ENCODE measurements around the gene PAX5. TPM values are rescaled to one million over a fixed set of nuclear protein-coding genes. Genes with fewer than 3 reads are reported as not detected.

The PAX5 gene
- total RNA-seq, 1 experiment from 2014 or later = not detected

DNA sequence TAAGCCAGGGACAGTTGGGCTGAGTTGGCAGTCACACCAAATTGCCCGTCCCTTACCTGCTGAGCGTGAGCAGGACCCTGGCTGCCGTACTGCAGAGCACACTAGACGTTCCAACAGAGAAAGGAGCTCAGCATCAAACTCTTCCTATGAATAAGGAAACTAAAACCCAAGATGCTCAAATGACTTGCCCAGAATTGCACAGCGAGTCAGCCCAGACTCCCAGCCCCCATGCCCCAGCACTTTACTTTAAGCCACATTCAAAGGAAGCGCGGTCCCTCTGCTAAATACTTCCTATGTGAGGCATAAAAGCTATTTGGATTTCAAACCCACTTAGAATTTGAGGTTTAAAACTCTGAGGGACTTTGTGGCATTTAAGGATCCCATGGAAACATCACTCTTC is 23.9 kb downstream of the PAX5 start:
- POLR2A ChIA-PET (ENCODE audit: unreplicated experiment) = no interaction called here
- Histone ChIP-seq H3K9me2 (ENCODE audit: insufficient read depth) (no peaks in the 10 kb centered on the region), H3K27me3 (ENCODE audit: insufficient read depth, low read depth) (peaks cover 73% of the 10 kb centered on the region), H2AFZ (no peak overlapping the region), H3K79me2 (ENCODE audit: low read depth) (no peaks in the 10 kb centered on the region), H3K4me2 (no peak overlapping the region), H4K20me1 (ENCODE audit: insufficient read depth) (no peaks in the 10 kb centered on the region), H3K9me3 (ENCODE audit: insufficient read depth, low read depth) (no peaks in the 10 kb centered on the region), H3F3A (ENCODE audit: insufficient read depth, low read depth) (no peaks in the 10 kb centered on the region), H3K27ac (no peak overlapping the region), H3K4me1 (replicated peaks; ENCODE audit: insufficient read depth) (no peaks in the 10 kb centered on the region), H3K36me3 (ENCODE audit: low read depth) (no peaks in the 10 kb centered on the region), H3K4me3 (no peak overlapping the region)
- no TSS peak for BruUV-seq (replicated peaks)
- TF ChIP-seq EZH2 (IDR thresholded peaks at IDR 0.05; ENCODE audit: low read depth) = no peak
- TF ChIP-seq, protein P1, sequence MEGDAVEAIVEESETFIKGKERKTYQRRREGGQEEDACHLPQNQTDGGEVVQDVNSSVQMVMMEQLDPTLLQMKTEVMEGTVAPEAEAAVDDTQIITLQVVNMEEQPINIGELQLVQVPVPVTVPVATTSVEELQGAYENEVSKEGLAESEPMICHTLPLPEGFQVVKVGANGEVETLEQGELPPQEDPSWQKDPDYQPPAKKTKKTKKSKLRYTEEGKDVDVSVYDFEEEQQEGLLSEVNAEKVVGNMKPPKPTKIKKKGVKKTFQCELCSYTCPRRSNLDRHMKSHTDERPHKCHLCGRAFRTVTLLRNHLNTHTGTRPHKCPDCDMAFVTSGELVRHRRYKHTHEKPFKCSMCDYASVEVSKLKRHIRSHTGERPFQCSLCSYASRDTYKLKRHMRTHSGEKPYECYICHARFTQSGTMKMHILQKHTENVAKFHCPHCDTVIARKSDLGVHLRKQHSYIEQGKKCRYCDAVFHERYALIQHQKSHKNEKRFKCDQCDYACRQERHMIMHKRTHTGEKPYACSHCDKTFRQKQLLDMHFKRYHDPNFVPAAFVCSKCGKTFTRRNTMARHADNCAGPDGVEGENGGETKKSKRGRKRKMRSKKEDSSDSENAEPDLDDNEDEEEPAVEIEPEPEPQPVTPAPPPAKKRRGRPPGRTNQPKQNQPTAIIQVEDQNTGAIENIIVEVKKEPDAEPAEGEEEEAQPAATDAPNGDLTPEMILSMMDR (conservative IDR thresholded peaks at IDR 0.05) = no peak
- CTCF ChIA-PET = no interaction called here
- DNase-seq = no peak
- intact Hi-C loops (cut with micrococcal nuclease; ENCODE audit: unreplicated experiment) = no loop called here

DNA sequence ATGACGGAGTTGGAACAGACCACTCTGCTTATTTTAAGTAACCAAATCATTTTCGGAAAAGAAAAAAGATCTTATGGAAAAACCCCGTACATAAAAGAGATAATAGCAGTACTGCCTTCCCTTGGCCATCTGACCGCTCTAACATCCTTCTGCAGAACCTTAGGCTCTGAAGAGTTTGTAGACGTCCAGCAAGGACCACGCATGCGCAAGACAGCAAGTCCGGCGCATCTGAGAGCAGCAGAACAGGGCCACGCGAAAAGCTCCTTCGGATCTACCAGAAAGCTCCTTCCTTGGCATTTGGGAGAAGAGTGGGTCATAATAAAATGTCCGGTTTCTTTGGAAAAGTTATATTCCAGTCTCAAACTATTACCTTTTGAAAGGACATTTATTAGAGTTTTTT is 26.8 kb downstream of the PAX5 start:
- no peak for DNase-seq
- Histone ChIP-seq H3K9me3 (ENCODE audit: insufficient read depth, low read depth) (no peaks in the 10 kb centered on the region), H2AFZ (no peak overlapping the region), H3K4me2 (no peak overlapping the region), H4K20me1 (ENCODE audit: insufficient read depth) (no peaks in the 10 kb centered on the region), H3K4me3 (no peak overlapping the region), H3F3A (ENCODE audit: insufficient read depth, low read depth) (no peaks in the 10 kb centered on the region), H3K27ac (no peak overlapping the region), H3K36me3 (ENCODE audit: low read depth) (no peaks in the 10 kb centered on the region), H3K4me1 (replicated peaks; ENCODE audit: insufficient read depth) (no peaks in the 10 kb centered on the region), H3K9me2 (ENCODE audit: insufficient read depth) (no peaks in the 10 kb centered on the region), H3K79me2 (ENCODE audit: low read depth) (no peaks in the 10 kb centered on the region), H3K27me3 (ENCODE audit: insufficient read depth, low read depth) (peaks cover 47% of the 10 kb centered on the region)
- POLR2A ChIA-PET (ENCODE audit: unreplicated experiment) = no interaction called here
- TF ChIP-seq, protein P1 (conservative IDR thresholded peaks at IDR 0.05) = no peak
- no peak for TF ChIP-seq EZH2 (IDR thresholded peaks at IDR 0.05; ENCODE audit: low read depth)
- BruUV-seq (replicated peaks) = no TSS peak
- intact Hi-C loops (cut with micrococcal nuclease; ENCODE audit: unreplicated experiment) = no loop called here
- CTCF ChIA-PET = no interaction called here

DNA sequence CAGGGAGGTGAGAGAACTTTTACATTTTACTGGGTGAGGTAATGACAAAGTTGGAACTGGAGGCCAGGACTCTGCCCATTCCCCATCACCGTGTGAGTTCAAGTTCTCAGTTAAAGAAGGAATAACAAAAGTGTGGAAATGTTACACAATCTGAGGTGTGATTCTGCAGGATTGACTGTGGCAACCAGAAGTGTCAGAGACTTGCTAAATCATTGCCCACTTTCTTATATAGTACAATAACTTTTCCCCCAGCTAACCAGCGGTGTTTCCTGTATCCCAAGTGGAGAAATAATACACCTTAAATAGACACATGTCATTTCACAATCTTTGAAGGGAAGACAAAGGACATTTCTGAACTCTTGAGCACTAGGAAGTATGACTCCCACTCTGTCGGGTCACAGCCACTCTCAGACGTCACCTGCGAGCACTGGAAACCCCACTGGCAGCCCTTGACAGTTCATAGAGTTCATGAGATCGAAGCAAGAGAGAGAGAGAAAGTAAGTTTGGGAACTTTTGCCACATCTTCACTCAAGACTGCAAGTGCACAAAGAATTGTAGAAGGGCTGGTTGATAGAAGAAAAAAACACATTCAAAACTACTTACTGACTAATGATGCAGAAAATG is 28.4 kb downstream of the PAX5 start:
- no TSS peak for BruUV-seq (replicated peaks)
- no peak overlapping the region for H3K4me3 ChIP-seq
- no peak overlapping the region for H2AFZ ChIP-seq
- ChIA-PET POLR2A (ENCODE audit: unreplicated experiment) (no interaction called here), CTCF (no interaction called here)
- no peaks in the 10 kb centered on the region for H3K9me2 ChIP-seq (ENCODE audit: insufficient read depth)
- no peaks in the 10 kb centered on the region for H4K20me1 ChIP-seq (ENCODE audit: insufficient read depth)
- H3K27ac ChIP-seq = no peak overlapping the region
- H3K4me1 ChIP-seq (replicated peaks; ENCODE audit: insufficient read depth) = no peaks in the 10 kb centered on the region
- H3K79me2 ChIP-seq (ENCODE audit: low read depth) = no peaks in the 10 kb centered on the region
- H3K36me3 ChIP-seq (ENCODE audit: low read depth) = no peaks in the 10 kb centered on the region
- TF ChIP-seq, protein P1 (conservative IDR thresholded peaks at IDR 0.05) = no peak
- TF ChIP-seq EZH2 (IDR thresholded peaks at IDR 0.05; ENCODE audit: low read depth) = no peak
- no peaks in the 10 kb centered on the region for H3K9me3 ChIP-seq (ENCODE audit: insufficient read depth, low read depth)
- intact Hi-C loops (cut with micrococcal nuclease; ENCODE audit: unreplicated experiment) = no loop called here
- peaks cover 33% of the 10 kb centered on the region for H3K27me3 ChIP-seq (ENCODE audit: insufficient read depth, low read depth)
- H3K4me2 ChIP-seq = no peak overlapping the region
- no peaks in the 10 kb centered on the region for H3F3A ChIP-seq (ENCODE audit: insufficient read depth, low read depth)
- no peak for DNase-seq
